ENCODE data around the gene L3MBTL4. TPM values are rescaled to one million over a fixed set of nuclear protein-coding genes. Genes with fewer than 3 reads are reported as not detected.

L3MBTL4 gene
- polyA plus RNA-seq, 1 of the 3 experiments (the other 2 are of a cell fraction), result 0.02 TPM

DNA sequence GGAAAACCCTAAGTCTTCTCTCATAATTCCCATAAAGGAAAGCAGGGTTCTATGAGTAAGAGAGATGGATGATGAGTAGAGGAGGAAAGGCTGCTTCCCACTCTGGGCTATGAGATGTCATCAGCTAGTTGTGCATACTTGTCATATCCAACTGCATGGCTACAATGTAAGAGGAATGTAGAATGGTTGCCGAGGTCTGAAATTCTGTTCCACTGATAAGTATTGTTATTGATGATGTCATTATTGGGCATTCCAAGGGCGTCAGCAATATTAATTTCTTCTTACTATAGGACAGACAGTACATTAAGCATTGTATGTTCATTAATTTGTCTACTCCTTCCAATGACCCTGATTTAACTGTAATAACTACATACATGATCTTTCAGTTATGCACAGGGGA lies 88.1 kb downstream of the L3MBTL4 start:
- Histone ChIP-seq H3K4me2 (no peak overlapping the region), H4K20me1 (ENCODE audit: insufficient read depth) (no peaks in the 10 kb centered on the region), H3F3A (replicated peaks; ENCODE audit: insufficient read depth) (no peaks in the 10 kb centered on the region), H3K27ac (ENCODE audit: low read depth in 2 of 2, low read length in 1 of 2) (no peak overlapping the region), H3K36me3 (replicated peaks in 1 of 2; ENCODE audit: control insufficient read depth in 1 of 2, insufficient read depth in 2 of 2, low read length in 1 of 2) (no peaks in the 10 kb centered on the region), H3K4me3 (ENCODE audit: low read depth in 2 of 2, low read length in 1 of 2) (no peak overlapping the region), H3K4me1 (ENCODE audit: control insufficient read depth in 1 of 2, insufficient read depth in 2 of 2, low read depth in 1 of 2, low read length in 1 of 2) (no peaks in the 10 kb centered on the region), H3K9ac (no peak overlapping the region), H3K27me3 (ENCODE audit: insufficient read depth) (no peaks in the 10 kb centered on the region), H3K9me2 (no peaks in the 10 kb centered on the region), H3K79me2 (ENCODE audit: insufficient read depth) (no peaks in the 10 kb centered on the region), H3K9me3 (no peaks in the 10 kb centered on the region), H2AFZ (ENCODE audit: low read depth) (no peak overlapping the region)
- WGBS (ENCODE audit: low lambda C conversion rate), result 40% methylated on average over 2 of the region's 2 CpGs
- CTCF ChIA-PET, result no interaction called here
- no peak for TF ChIP-seq FOSL2 (IDR thresholded peaks at IDR 0.05; ENCODE audit: borderline replicate concordance, low read depth)
- no peak for TF ChIP-seq TAF1 (IDR thresholded peaks at IDR 0.05; ENCODE audit: borderline replicate concordance, low read depth, low read length)
- no peak for DNase-seq
- POLR2A ChIA-PET, result no interaction called here

- H3K79me2 ChIP-seq (ENCODE audit: insufficient read depth), result no peaks in the 10 kb centered on the region
- ChIA-PET CTCF (interaction anchor here (1.4 to 1.5 kb wide), 2 partner anchors 14 to 35 kb away, joined by 3 read pairs; no protein-coding TSS in a partner anchor), POLR2A (no interaction called here)
- no peaks in the 10 kb centered on the region for H4K20me1 ChIP-seq (ENCODE audit: insufficient read depth)
- no peaks in the 10 kb centered on the region for H3K36me3 ChIP-seq (replicated peaks in 1 of 2; ENCODE audit: control insufficient read depth in 1 of 2, insufficient read depth in 2 of 2, low read length in 1 of 2)
- no peak overlapping the region for H3K4me3 ChIP-seq (ENCODE audit: low read depth in 2 of 2, low read length in 1 of 2)
- no peak overlapping the region for H3K9ac ChIP-seq
- H3K4me2 ChIP-seq, result no peak overlapping the region
- no peak overlapping the region for H3K27ac ChIP-seq (ENCODE audit: low read depth in 2 of 2, low read length in 1 of 2)
- no peaks in the 10 kb centered on the region for H3K27me3 ChIP-seq (ENCODE audit: insufficient read depth)
- H3K9me2 ChIP-seq, result no peaks in the 10 kb centered on the region
- H2AFZ ChIP-seq (ENCODE audit: low read depth), result no peak overlapping the region
- no peaks in the 10 kb centered on the region for H3F3A ChIP-seq (replicated peaks; ENCODE audit: insufficient read depth)
- no peaks in the 10 kb centered on the region for H3K9me3 ChIP-seq
- H3K4me1 ChIP-seq (ENCODE audit: control insufficient read depth in 1 of 2, insufficient read depth in 2 of 2, low read depth in 1 of 2, low read length in 1 of 2), result no peaks in the 10 kb centered on the region
- 26% methylated on average over 1 of the region's 1 CpG for WGBS (ENCODE audit: low lambda C conversion rate)
- DNase-seq, result no peak
- TF ChIP-seq, protein P1, sequence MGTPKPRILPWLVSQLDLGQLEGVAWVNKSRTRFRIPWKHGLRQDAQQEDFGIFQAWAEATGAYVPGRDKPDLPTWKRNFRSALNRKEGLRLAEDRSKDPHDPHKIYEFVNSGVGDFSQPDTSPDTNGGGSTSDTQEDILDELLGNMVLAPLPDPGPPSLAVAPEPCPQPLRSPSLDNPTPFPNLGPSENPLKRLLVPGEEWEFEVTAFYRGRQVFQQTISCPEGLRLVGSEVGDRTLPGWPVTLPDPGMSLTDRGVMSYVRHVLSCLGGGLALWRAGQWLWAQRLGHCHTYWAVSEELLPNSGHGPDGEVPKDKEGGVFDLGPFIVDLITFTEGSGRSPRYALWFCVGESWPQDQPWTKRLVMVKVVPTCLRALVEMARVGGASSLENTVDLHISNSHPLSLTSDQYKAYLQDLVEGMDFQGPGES (IDR thresholded peaks at IDR 0.05; ENCODE audit: low read depth, low read length), result no peak
- TF ChIP-seq ZBTB33 (IDR thresholded peaks at IDR 0.05; ENCODE audit: borderline replicate concordance, low read depth), result no peak
- TF ChIP-seq EP300 (IDR thresholded peaks at IDR 0.05; ENCODE audit: borderline replicate concordance in 1 of 2, low read depth in 1 of 2, low read length in 1 of 2), result no peak
- TF ChIP-seq, protein P2, sequence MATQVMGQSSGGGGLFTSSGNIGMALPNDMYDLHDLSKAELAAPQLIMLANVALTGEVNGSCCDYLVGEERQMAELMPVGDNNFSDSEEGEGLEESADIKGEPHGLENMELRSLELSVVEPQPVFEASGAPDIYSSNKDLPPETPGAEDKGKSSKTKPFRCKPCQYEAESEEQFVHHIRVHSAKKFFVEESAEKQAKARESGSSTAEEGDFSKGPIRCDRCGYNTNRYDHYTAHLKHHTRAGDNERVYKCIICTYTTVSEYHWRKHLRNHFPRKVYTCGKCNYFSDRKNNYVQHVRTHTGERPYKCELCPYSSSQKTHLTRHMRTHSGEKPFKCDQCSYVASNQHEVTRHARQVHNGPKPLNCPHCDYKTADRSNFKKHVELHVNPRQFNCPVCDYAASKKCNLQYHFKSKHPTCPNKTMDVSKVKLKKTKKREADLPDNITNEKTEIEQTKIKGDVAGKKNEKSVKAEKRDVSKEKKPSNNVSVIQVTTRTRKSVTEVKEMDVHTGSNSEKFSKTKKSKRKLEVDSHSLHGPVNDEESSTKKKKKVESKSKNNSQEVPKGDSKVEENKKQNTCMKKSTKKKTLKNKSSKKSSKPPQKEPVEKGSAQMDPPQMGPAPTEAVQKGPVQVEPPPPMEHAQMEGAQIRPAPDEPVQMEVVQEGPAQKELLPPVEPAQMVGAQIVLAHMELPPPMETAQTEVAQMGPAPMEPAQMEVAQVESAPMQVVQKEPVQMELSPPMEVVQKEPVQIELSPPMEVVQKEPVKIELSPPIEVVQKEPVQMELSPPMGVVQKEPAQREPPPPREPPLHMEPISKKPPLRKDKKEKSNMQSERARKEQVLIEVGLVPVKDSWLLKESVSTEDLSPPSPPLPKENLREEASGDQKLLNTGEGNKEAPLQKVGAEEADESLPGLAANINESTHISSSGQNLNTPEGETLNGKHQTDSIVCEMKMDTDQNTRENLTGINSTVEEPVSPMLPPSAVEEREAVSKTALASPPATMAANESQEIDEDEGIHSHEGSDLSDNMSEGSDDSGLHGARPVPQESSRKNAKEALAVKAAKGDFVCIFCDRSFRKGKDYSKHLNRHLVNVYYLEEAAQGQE (IDR thresholded peaks at IDR 0.05; ENCODE audit: low read depth, low read length), result no peak
- no peak for TF ChIP-seq USF1 (IDR thresholded peaks at IDR 0.05; ENCODE audit: borderline replicate concordance, low read depth)
- no peak for TF ChIP-seq PBX3 (IDR thresholded peaks at IDR 0.05)
- TF ChIP-seq NRF1 (IDR thresholded peaks at IDR 0.05; ENCODE audit: low read depth, low read length), result no peak
- TF ChIP-seq SIN3A (IDR thresholded peaks at IDR 0.05; ENCODE audit: borderline replicate concordance, low read depth, low read length), result no peak
- no peak for TF ChIP-seq CHD2 (IDR thresholded peaks at IDR 0.05; ENCODE audit: low read length, partially characterized antibody)
- TF ChIP-seq FOXJ3 (CRISPR knock-in tag; IDR thresholded peaks at IDR 0.05), result no peak
- TF ChIP-seq, protein P3, sequence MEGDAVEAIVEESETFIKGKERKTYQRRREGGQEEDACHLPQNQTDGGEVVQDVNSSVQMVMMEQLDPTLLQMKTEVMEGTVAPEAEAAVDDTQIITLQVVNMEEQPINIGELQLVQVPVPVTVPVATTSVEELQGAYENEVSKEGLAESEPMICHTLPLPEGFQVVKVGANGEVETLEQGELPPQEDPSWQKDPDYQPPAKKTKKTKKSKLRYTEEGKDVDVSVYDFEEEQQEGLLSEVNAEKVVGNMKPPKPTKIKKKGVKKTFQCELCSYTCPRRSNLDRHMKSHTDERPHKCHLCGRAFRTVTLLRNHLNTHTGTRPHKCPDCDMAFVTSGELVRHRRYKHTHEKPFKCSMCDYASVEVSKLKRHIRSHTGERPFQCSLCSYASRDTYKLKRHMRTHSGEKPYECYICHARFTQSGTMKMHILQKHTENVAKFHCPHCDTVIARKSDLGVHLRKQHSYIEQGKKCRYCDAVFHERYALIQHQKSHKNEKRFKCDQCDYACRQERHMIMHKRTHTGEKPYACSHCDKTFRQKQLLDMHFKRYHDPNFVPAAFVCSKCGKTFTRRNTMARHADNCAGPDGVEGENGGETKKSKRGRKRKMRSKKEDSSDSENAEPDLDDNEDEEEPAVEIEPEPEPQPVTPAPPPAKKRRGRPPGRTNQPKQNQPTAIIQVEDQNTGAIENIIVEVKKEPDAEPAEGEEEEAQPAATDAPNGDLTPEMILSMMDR (IDR thresholded peaks at IDR 0.05), result no peak
- TF ChIP-seq RFX5 (IDR thresholded peaks at IDR 0.05; ENCODE audit: low read length), result no peak
- TF ChIP-seq POLR2AphosphoS5 (IDR thresholded peaks at IDR 0.05; ENCODE audit: low read depth, low read length), result no peak
Measured at GRCh38 chr18:6323319-6323889, 91.3 kb downstream of the L3MBTL4 start.

All from SK-N-SH (cell line).